SK-N-MC (cell line): ENCODE data around the gene LIF.

ENCODE experiments used
- EZH2 ChIP-seq: fragments of 200-600 bp; sonication (generic); IDR thresholded peaks from one replicate; pipeline ENCODE4 v1.6.1; 2017; ENCODE audit warnings: antibody characterized with exemption
- FOXP2 ChIP-seq: optimal IDR thresholded peaks from 2 replicates; pipeline ENCODE3; 2011; ENCODE audit warnings: mild to moderate bottlenecking, moderate library complexity; ENCODE audit not compliant: insufficient read depth; ENCODE audit errors: extremely low read length, control extremely low read depth
- POLR2AphosphoS5 ChIP-seq: IDR thresholded peaks from 2 replicates; pipeline ENCODE4 v1.6.1; 2012; ENCODE audit warnings: mild to moderate bottlenecking, low read depth, low read length, borderline replicate concordance

GRCh38 chr22:30239488-30240405, 6.8 kb downstream of the LIF start:
- no peak for TF ChIP-seq EZH2
- no peak for TF ChIP-seq POLR2AphosphoS5
- no peak for TF ChIP-seq FOXP2
